Activated CD4-positive, alpha-beta T cell treated with anti-CD3 and anti-CD28 coated beads, Interleukin-2, amount 10 ng/mL, durations not matched to agents 7 days and 5 days (primary cell): ENCODE measurements around the gene RNF19B. TPM values are rescaled to one million over a fixed set of nuclear protein-coding genes. Genes with fewer than 3 reads are reported as not detected.
A peak's percentile ranks its signal among the peaks of the same experiment; 100 is the strongest.

Experiments
- CTCF ChIA-PET: fragments of 350-600 bp; sonication (Branson Sonifier 250); formaldehyde crosslinking; loops from one replicate; lab custom pipeline; 2021; ENCODE audit warnings: antibody characterized with exemption; lab: Charles Lee
- POLR2A ChIA-PET: fragments of 350-600 bp; sonication (Branson Sonifier 250); formaldehyde crosslinking; loops from one replicate; lab custom pipeline; 2021; ENCODE audit warnings: antibody characterized with exemption; lab: Charles Lee
- DNase-seq: peaks from one replicate; pipeline ENCODE4 v3.0.0-alpha.2; 2020
- H3K27ac Mint-ChIP-seq: one replicate; pipeline ENCODE4 v1.8.0; 2021; ENCODE audit warnings: mild to moderate bottlenecking, moderate library complexity, mixed read lengths
- H3K27me3 Mint-ChIP-seq: one replicate; pipeline ENCODE4 v1.8.0; 2021; ENCODE audit warnings: mixed read lengths
- H3K36me3 Mint-ChIP-seq: one replicate; pipeline ENCODE4 v1.8.0; 2021; ENCODE audit warnings: low read depth, mixed read lengths
- H3K4me1 Mint-ChIP-seq: one replicate; pipeline ENCODE4 v1.8.0; 2021; ENCODE audit warnings: mixed read lengths
- H3K4me3 Mint-ChIP-seq: one replicate; pipeline ENCODE4 v1.8.0; 2021; ENCODE audit warnings: mild to moderate bottlenecking, moderate library complexity, mixed read lengths
- H3K9me3 Mint-ChIP-seq: one replicate; pipeline ENCODE4 v1.8.0; 2021; ENCODE audit warnings: mixed read lengths
- total RNA-seq, 2 experiments: library from RNA; stranded (reverse); gene quantifications; one replicate each; pipeline ENCODE4 v1.2.3, GENCODE V29; 2021

The RNF19B gene
- total RNA-seq, 2 experiments from 2014 or later: 18.4 to 20.1 TPM

- Mint-ChIP-seq H3K4me1 (peaks cover 55% of the 10 kb centered on the region), H3K4me3 (no peak overlapping the region), H3K9me3 (no peaks in the 10 kb centered on the region), H3K27me3 (no peaks in the 10 kb centered on the region), H3K36me3 (peaks cover 56% of the 10 kb centered on the region), H3K27ac (no peak overlapping the region)
- CTCF ChIA-PET: interaction anchor here (0.5 to 1.6 kb wide), 7 partner anchors 13 to 187 kb away, joined by 3 to 4 read pairs (median 3); partner anchors contain the start of genes S100PBP and YARS1
- POLR2A ChIA-PET: interaction anchor here (0.6 kb wide), 1 partner anchor 27 kb away, joined by 3 read pairs; no protein-coding TSS in a partner anchor
- no peak for DNase-seq
Observed at GRCh38 chr1:32939655-32940371, 24.8 kb downstream of the RNF19B start.

GRCh38 chr1:32937061-32937460, 27.5 kb downstream of the RNF19B start:
- POLR2A ChIA-PET: no interaction called here
- H3K4me3 Mint-ChIP-seq: no peak overlapping the region
- peaks cover 47% of the 10 kb centered on the region for H3K4me1 Mint-ChIP-seq
- H3K36me3 Mint-ChIP-seq: peaks cover 33% of the 10 kb centered on the region
- H3K9me3 Mint-ChIP-seq: no peaks in the 10 kb centered on the region
- no peak overlapping the region for H3K27ac Mint-ChIP-seq
- CTCF ChIA-PET: interaction anchor here (0.8 kb wide), 1 partner anchor 55 kb away, joined by 3 read pairs; no protein-coding TSS in a partner anchor
- DNase-seq: no peak
- no peaks in the 10 kb centered on the region for H3K27me3 Mint-ChIP-seq

- no peak for DNase-seq
- Mint-ChIP-seq H3K27me3 (no peaks in the 10 kb centered on the region), H3K36me3 (peaks cover 22% of the 10 kb centered on the region), H3K9me3 (no peaks in the 10 kb centered on the region), H3K27ac (no peak overlapping the region), H3K4me1 (peaks cover 33% of the 10 kb centered on the region), H3K4me3 (no peak overlapping the region)
- POLR2A ChIA-PET: interaction anchor here (0.6 kb wide), 1 partner anchor 522 kb away, joined by 12 read pairs; no protein-coding TSS in a partner anchor
- CTCF ChIA-PET: interaction anchor here (0.6 to 3.3 kb wide), 7 partner anchors 9 to 590 kb away, joined by 3 to 11 read pairs (median 5); no protein-coding TSS in a partner anchor
Observed at GRCh38 chr1:32934535-32934934, 30.1 kb downstream of the RNF19B start.

GRCh38 chr1:32933742-32934322, 30.8 kb downstream of the RNF19B start:
- CTCF ChIA-PET: interaction anchor here (0.6 to 3.3 kb wide), 13 partner anchors 10 to 589 kb away, joined by 3 to 11 read pairs (median 5); no protein-coding TSS in a partner anchor
- Mint-ChIP-seq H3K9me3 (no peaks in the 10 kb centered on the region), H3K4me1 (peaks cover 28% of the 10 kb centered on the region), H3K27me3 (no peaks in the 10 kb centered on the region), H3K4me3 (no peak overlapping the region), H3K36me3 (peaks cover 19% of the 10 kb centered on the region), H3K27ac (no peak overlapping the region)
- POLR2A ChIA-PET: interaction anchor here (0.6 kb wide), 1 partner anchor 522 kb away, joined by 12 read pairs; no protein-coding TSS in a partner anchor
- no peak for DNase-seq

- CTCF ChIA-PET: interaction anchor here (1.0 to 2.3 kb wide), 6 partner anchors 11 to 196 kb away, joined by 3 to 8 read pairs (median 3); no protein-coding TSS in a partner anchor
- H3K4me1 Mint-ChIP-seq: peaks cover 13% of the 10 kb centered on the region
- H3K27me3 Mint-ChIP-seq: peaks cover 17% of the 10 kb centered on the region
- H3K36me3 Mint-ChIP-seq: peaks cover 2% of the 10 kb centered on the region
- H3K9me3 Mint-ChIP-seq: no peaks in the 10 kb centered on the region
- no peak overlapping the region for H3K4me3 Mint-ChIP-seq
- no peak for DNase-seq
- no peak overlapping the region for H3K27ac Mint-ChIP-seq
- POLR2A ChIA-PET: no interaction called here
Observed at GRCh38 chr1:32931760-32932159, 32.8 kb downstream of the RNF19B start.

- Mint-ChIP-seq H3K27me3 (peaks cover 38% of the 10 kb centered on the region), H3K36me3 (no peaks in the 10 kb centered on the region), H3K4me1 (peaks cover 20% of the 10 kb centered on the region), H3K27ac (no peak overlapping the region), H3K4me3 (no peak overlapping the region), H3K9me3 (no peaks in the 10 kb centered on the region)
- ChIA-PET POLR2A (no interaction called here), CTCF (no interaction called here)
- no peak for DNase-seq
Observed at GRCh38 chr1:32929366-32929765, 35.2 kb downstream of the RNF19B start.

- DNase-seq: no peak
- H3K27me3 Mint-ChIP-seq: peaks cover 45% of the 10 kb centered on the region
- H3K4me3 Mint-ChIP-seq: no peak overlapping the region
- CTCF ChIA-PET: no interaction called here
- no peaks in the 10 kb centered on the region for H3K9me3 Mint-ChIP-seq
- POLR2A ChIA-PET: no interaction called here
- H3K36me3 Mint-ChIP-seq: no peaks in the 10 kb centered on the region
- H3K4me1 Mint-ChIP-seq: peaks cover 17% of the 10 kb centered on the region
- no peak overlapping the region for H3K27ac Mint-ChIP-seq
Observed at GRCh38 chr1:32928715-32929114, 35.9 kb downstream of the RNF19B start.

- no peak overlapping the region for H3K27ac Mint-ChIP-seq
- H3K4me1 Mint-ChIP-seq: peaks cover 14% of the 10 kb centered on the region
- H3K36me3 Mint-ChIP-seq: no peaks in the 10 kb centered on the region
- DNase-seq: no peak
- CTCF ChIA-PET: no interaction called here
- no peak overlapping the region for H3K4me3 Mint-ChIP-seq
- peaks cover 49% of the 10 kb centered on the region for H3K27me3 Mint-ChIP-seq
- H3K9me3 Mint-ChIP-seq: no peaks in the 10 kb centered on the region
- POLR2A ChIA-PET: interaction anchor here (0.6 kb wide), 1 partner anchor 218 kb away, joined by 5 read pairs; no protein-coding TSS in a partner anchor
Observed at GRCh38 chr1:32928285-32928684, 36.3 kb downstream of the RNF19B start.

- ChIA-PET CTCF (no interaction called here), POLR2A (no interaction called here)
- no peak overlapping the region for H3K4me3 Mint-ChIP-seq
- DNase-seq: no peak
- H3K9me3 Mint-ChIP-seq: no peaks in the 10 kb centered on the region
- H3K36me3 Mint-ChIP-seq: no peaks in the 10 kb centered on the region
- H3K4me1 Mint-ChIP-seq: peaks cover 14% of the 10 kb centered on the region
- peaks cover 56% of the 10 kb centered on the region for H3K27me3 Mint-ChIP-seq
- no peak overlapping the region for H3K27ac Mint-ChIP-seq
Observed at GRCh38 chr1:32927441-32927840, 37.2 kb downstream of the RNF19B start.

- no peak for DNase-seq
- no peak overlapping the region for H3K4me3 Mint-ChIP-seq
- no peak overlapping the region for H3K27ac Mint-ChIP-seq
- ChIA-PET POLR2A (interaction anchor here (0.6 kb wide), 1 partner anchor 331 kb away, joined by 4 read pairs; no protein-coding TSS in a partner anchor), CTCF (interaction anchor here (0.6 kb wide), 1 partner anchor 204 kb away, joined by 4 read pairs; no protein-coding TSS in a partner anchor)
- no peaks in the 10 kb centered on the region for H3K36me3 Mint-ChIP-seq
- H3K4me1 Mint-ChIP-seq: peaks cover 14% of the 10 kb centered on the region
- H3K27me3 Mint-ChIP-seq: peaks cover 56% of the 10 kb centered on the region
- H3K9me3 Mint-ChIP-seq: no peaks in the 10 kb centered on the region
Observed at GRCh38 chr1:32926562-32926961, 38.0 kb downstream of the RNF19B start.

- Mint-ChIP-seq H3K4me3 (no peak overlapping the region), H3K27ac (no peak overlapping the region), H3K9me3 (no peaks in the 10 kb centered on the region), H3K27me3 (peaks cover 59% of the 10 kb centered on the region), H3K4me1 (peaks cover 14% of the 10 kb centered on the region), H3K36me3 (no peaks in the 10 kb centered on the region)
- POLR2A ChIA-PET: no interaction called here
- CTCF ChIA-PET: interaction anchor here (0.6 to 0.9 kb wide), 3 partner anchors 64 to 423 kb away, joined by 3 to 4 read pairs (median 3); no protein-coding TSS in a partner anchor
- peak; percentile 19 for DNase-seq
Observed at GRCh38 chr1:32925403-32926162, 39.0 kb downstream of the RNF19B start.

GRCh38 chr1:32924881-32925344, 39.7 kb downstream of the RNF19B start:
- Mint-ChIP-seq H3K4me1 (peaks cover 18% of the 10 kb centered on the region), H3K9me3 (no peaks in the 10 kb centered on the region), H3K27ac (no peak overlapping the region), H3K4me3 (no peak overlapping the region), H3K27me3 (peaks cover 59% of the 10 kb centered on the region), H3K36me3 (no peaks in the 10 kb centered on the region)
- CTCF ChIA-PET: interaction anchor here (0.6 to 0.9 kb wide), 3 partner anchors 65 to 422 kb away, joined by 3 to 4 read pairs (median 3); no protein-coding TSS in a partner anchor
- POLR2A ChIA-PET: no interaction called here
- no peak for DNase-seq
